HCT116 (cell line): ENCODE measurements around the gene MYOG. TPM values are rescaled to one million over a fixed set of nuclear protein-coding genes. Genes with fewer than 3 reads are reported as not detected.
A peak's percentile ranks its signal among the peaks of the same experiment; 100 is the strongest.

Source experiments
- ATAC-seq: fragments of 200-7000 bp; cut with Tn5 transposase; 2 replicates; pipeline ENCODE4 v1.9.1; 2020; ENCODE audit warnings: mild to moderate bottlenecking, moderate library complexity
- BruUV-seq: library from RNA; stranded (reverse); fragments of 400-500 nt; replicated peaks from 2 replicates; lab custom pipeline; 2021; lab: Mats Ljungman, UMichigan
- CTCF ChIA-PET: fragments of 300-600 bp; sonication (Branson Sonifier 250); formaldehyde crosslinking; loops from one replicate; lab custom pipeline; 2021; ENCODE audit warnings: antibody characterized with exemption; lab: Charles Lee
- POLR2A ChIA-PET: fragments of 300-600, 350-600 bp; sonication (Branson Sonifier 250); formaldehyde crosslinking; loops from one replicate; lab custom pipeline; 2021; ENCODE audit warnings: antibody characterized with exemption; lab: Charles Lee
- RAD21 ChIA-PET, 2 experiments: fragments of 300-600 bp; sonication (Branson Sonifier 250); formaldehyde crosslinking; loops; one replicate each; lab custom pipeline; 2023; ENCODE audit warnings: low total read pairs in 2 of 2; ENCODE audit not compliant: uncharacterized antibody in 2 of 2, unreplicated experiment in 2 of 2, low non-redundant PET in 1 of 2; lab: Charles Lee
- DNase-seq: peaks from one replicate; pipeline ENCODE4 v3.0.0-alpha.2; 2010; ENCODE audit warnings: low read depth, low spot score
- H2AFZ ChIP-seq: fragments of 200-600 bp; shearing (Covaris generic), sonication (generic); 2 replicates; pipeline ENCODE4 v1.6.1; 2017; ENCODE audit warnings: low read depth, mixed run types, mixed read lengths, antibody characterized with exemption, low read length; ENCODE audit not compliant: poor library complexity, severe bottlenecking
- H3K27ac ChIP-seq: 2 replicates; pipeline ENCODE4 v1.5.1; 2012; ENCODE audit warnings: low read depth, low read length
- H3K27me3 ChIP-seq: fragments of 200-600 bp; sonication (generic); 2 replicates; pipeline ENCODE4 v1.6.1; 2016; ENCODE audit warnings: mixed run types, low read length, mixed read lengths; ENCODE audit not compliant: insufficient read depth
- H3K36me3 ChIP-seq, 2 experiments: fragments of 200-500 bp in 1 of 2; fragments of 200-600 bp in 1 of 2; sonication (Bioruptor generic) in 1 of 2; sonication (generic) in 1 of 2; 2 replicates each; pipeline versions ENCODE4 v1.5.1 to v1.6.1; 2014 to 2016; ENCODE audit warnings: low read length in 2 of 2, inconsistent platforms in 1 of 2, mixed read lengths in 1 of 2, mixed run types in 1 of 2; ENCODE audit not compliant: insufficient read depth in 2 of 2, control insufficient read depth in 1 of 2
- H3K4me1 ChIP-seq, 2 experiments: fragments of 200-600 bp in 1 of 2; sonication (generic) in 1 of 2; 2 replicates each; pipeline versions ENCODE4 v1.5.1 to v1.6.1; 2012 to 2017; ENCODE audit warnings: low read length in 2 of 2, inconsistent platforms in 1 of 2, mild to moderate bottlenecking in 1 of 2, mixed read lengths in 1 of 2, mixed run types in 1 of 2, moderate library complexity in 1 of 2; ENCODE audit not compliant: insufficient read depth in 2 of 2, control insufficient read depth in 1 of 2
- H3K4me2 ChIP-seq: fragments of 200-600 bp; sonication (generic); 2 replicates; pipeline ENCODE4 v1.6.1; 2017; ENCODE audit warnings: mixed run types, low read length, mixed read lengths
- H3K4me3 ChIP-seq, 2 experiments: fragments of 200-600 bp in 1 of 2; sonication (generic) in 1 of 2; replicated peaks in 1 of 2; 2 replicates each; pipeline ENCODE4 v1.5.1; 2011 to 2016; ENCODE audit warnings: low read length in 2 of 2, control low read depth in 1 of 2, low read depth in 1 of 2, mild to moderate bottlenecking in 1 of 2, mixed read lengths in 1 of 2, mixed run types in 1 of 2
- H3K79me2 ChIP-seq: fragments of 200-600 bp; sonication (generic); 2 replicates; pipeline ENCODE4 v1.6.1; 2017; ENCODE audit warnings: mild to moderate bottlenecking, mixed run types, low read length, moderate library complexity, mixed read lengths; ENCODE audit not compliant: insufficient read depth
- H3K9ac ChIP-seq: fragments of 200-600 bp; sonication (generic); 2 replicates; pipeline ENCODE4 v1.6.1; 2016; ENCODE audit warnings: low read length, mixed read lengths
- H3K9me2 ChIP-seq: fragments of 200-600 bp; sonication (generic), shearing (Covaris generic); 2 replicates; pipeline ENCODE4 v1.6.1; 2017; ENCODE audit warnings: mixed run types, mild to moderate bottlenecking, moderate library complexity; ENCODE audit not compliant: insufficient read depth
- H3K9me3 ChIP-seq, 2 experiments: fragments of 200-500 bp in 1 of 2; fragments of 200-600 bp in 1 of 2; sonication (Bioruptor generic) in 1 of 2; sonication (generic) in 1 of 2; 2 replicates each; pipeline ENCODE4 v1.6.1; 2014 to 2017; ENCODE audit warnings: low read length in 2 of 2, mixed read lengths in 2 of 2, inconsistent platforms in 1 of 2, low read depth in 1 of 2, mild to moderate bottlenecking in 1 of 2, mixed run types in 1 of 2, moderate library complexity in 1 of 2; ENCODE audit not compliant: control insufficient read depth in 1 of 2, insufficient read depth in 1 of 2
- H4K20me1 ChIP-seq: fragments of 200-600 bp; sonication (generic), shearing (Covaris generic); 2 replicates; pipeline ENCODE4 v1.6.1; 2017; ENCODE audit warnings: mixed run types, mild to moderate bottlenecking, moderate library complexity; ENCODE audit not compliant: insufficient read depth
- ELF1 ChIP-seq: IDR thresholded peaks from 2 replicates; pipeline ENCODE4 v1.6.1; 2012; ENCODE audit warnings: low read depth, borderline replicate concordance
- EZH2phosphoT487 ChIP-seq: fragments of 200-600 bp; IDR thresholded peaks from 2 replicates; pipeline ENCODE4 v1.6.1; 2018; ENCODE audit warnings: antibody characterized with exemption, borderline replicate concordance
- FOSL1 ChIP-seq: IDR thresholded peaks from 2 replicates; pipeline ENCODE4 v1.6.1; 2012; ENCODE audit warnings: low read depth
- RAD21 ChIP-seq: IDR thresholded peaks from 2 replicates; pipeline ENCODE4 v1.6.1; 2012; ENCODE audit warnings: low read depth, mild to moderate bottlenecking
- ZNF274 ChIP-seq: fragments of 200-500 bp; sonication (Bioruptor generic); IDR thresholded peaks from 2 replicates; pipeline ENCODE4 v1.6.1; 2014; ENCODE audit warnings: mild to moderate bottlenecking, low read depth, low read length, inconsistent platforms
- intact Hi-C: fragments of 100-400 bp; cut with micrococcal nuclease; formaldehyde crosslinking; loops from 2 replicates; pipeline ENCODE4 v1.10.0; 2022
- total RNA-seq: library from RNA; stranded (reverse); gene quantifications from one replicate; pipeline ENCODE4 v1.2.1, GENCODE V29; 2021; ENCODE audit not compliant: unreplicated experiment
- TF ChIP-seq, protein P1 (sequence below): IDR thresholded peaks from 2 replicates; pipeline ENCODE4 v1.6.1; 2012
- TF ChIP-seq, protein P2 (sequence below): IDR thresholded peaks from 2 replicates; pipeline ENCODE4 v1.6.1; 2011; ENCODE audit warnings: mild to moderate bottlenecking, low read length, moderate library complexity; ENCODE audit not compliant: insufficient replicate concordance; ENCODE audit errors: extremely low read depth

The MYOG gene
- total RNA-seq, 1 experiment from 2014 or later = not detected

DNA sequence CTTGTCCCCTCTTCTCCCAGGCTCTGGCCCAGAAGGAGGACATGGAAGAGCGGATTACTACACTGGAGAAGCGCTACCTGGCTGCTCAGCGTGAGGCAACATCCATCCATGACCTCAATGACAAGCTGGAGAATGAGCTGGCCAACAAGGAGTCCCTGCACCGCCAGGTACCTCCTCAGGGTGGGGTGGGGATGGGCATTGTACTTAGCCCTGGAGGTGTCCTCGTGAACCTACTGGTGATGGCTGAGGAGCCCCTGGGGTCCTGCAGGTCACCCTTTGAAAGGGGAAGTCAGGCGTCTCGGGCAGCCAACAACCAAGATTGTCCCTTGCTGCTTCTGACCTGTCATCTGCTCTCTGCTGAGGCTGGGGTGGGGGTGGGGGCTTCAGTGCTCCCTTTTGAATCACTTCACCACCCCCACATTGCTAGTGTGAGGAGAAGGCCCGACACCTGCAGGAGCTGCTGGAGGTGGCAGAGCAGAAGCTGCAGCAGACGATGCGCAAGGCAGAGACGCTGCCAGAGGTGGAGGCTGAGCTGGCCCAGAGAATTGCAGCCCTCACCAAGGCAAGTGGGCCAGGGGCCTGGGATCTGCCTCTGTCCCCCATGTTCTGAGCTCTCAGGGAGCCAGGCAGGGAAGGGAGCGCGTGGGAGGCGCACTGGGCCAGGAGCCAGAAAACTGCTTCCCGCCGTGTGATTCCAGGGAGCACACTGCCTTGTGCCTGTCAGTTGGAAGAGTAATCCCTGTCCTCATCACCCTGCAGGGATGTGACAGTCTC, 39.8 kb downstream of the MYOG start:
- no peaks in the 10 kb centered on the region for H3K9me2 ChIP-seq
- no peaks in the 10 kb centered on the region for H3K79me2 ChIP-seq
- ATAC-seq (no peak), DNase-seq (no peak)
- no peaks in the 10 kb centered on the region for H3K27me3 ChIP-seq
- ChIA-PET CTCF (interaction anchor here (0.7 to 2.4 kb wide), 3 partner anchors 39 to 227 kb away, joined by 3 to 15 read pairs (median 4); no protein-coding TSS in a partner anchor), RAD21 (interaction anchor here in 1 of 2 experiments (1.1 kb wide), 1 partner anchor 221 kb away, joined by 3 read pairs; no protein-coding TSS in a partner anchor), POLR2A (no interaction called here)
- peaks cover 8 to 30% of the 10 kb centered on the region in 2 experiments for H3K4me1 ChIP-seq
- H3K9me3 ChIP-seq = no peaks in the 10 kb centered on the region
- no peaks in the 10 kb centered on the region for H4K20me1 ChIP-seq
- H3K36me3 ChIP-seq = 0 out of 4 replicates have a peak, but pooled peaks cover 0 to 3% of the 10 kb centered on the region in 2 experiments
- no peak for TF ChIP-seq ELF1
- TF ChIP-seq ZNF274 = no peak
- no peak for TF ChIP-seq FOSL1
- TF ChIP-seq EZH2phosphoT487 = no peak
- TF ChIP-seq, protein P1, sequence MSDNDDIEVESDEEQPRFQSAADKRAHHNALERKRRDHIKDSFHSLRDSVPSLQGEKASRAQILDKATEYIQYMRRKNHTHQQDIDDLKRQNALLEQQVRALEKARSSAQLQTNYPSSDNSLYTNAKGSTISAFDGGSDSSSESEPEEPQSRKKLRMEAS = no peak
- TF ChIP-seq RAD21 = no peak
- TF ChIP-seq, protein P2, sequence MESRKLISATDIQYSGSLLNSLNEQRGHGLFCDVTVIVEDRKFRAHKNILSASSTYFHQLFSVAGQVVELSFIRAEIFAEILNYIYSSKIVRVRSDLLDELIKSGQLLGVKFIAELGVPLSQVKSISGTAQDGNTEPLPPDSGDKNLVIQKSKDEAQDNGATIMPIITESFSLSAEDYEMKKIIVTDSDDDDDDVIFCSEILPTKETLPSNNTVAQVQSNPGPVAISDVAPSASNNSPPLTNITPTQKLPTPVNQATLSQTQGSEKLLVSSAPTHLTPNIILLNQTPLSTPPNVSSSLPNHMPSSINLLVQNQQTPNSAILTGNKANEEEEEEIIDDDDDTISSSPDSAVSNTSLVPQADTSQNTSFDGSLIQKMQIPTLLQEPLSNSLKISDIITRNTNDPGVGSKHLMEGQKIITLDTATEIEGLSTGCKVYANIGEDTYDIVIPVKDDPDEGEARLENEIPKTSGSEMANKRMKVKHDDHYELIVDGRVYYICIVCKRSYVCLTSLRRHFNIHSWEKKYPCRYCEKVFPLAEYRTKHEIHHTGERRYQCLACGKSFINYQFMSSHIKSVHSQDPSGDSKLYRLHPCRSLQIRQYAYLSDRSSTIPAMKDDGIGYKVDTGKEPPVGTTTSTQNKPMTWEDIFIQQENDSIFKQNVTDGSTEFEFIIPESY = no peak
- H3K4me3 ChIP-seq = no peak overlapping the region
- H3K4me2 ChIP-seq = peak overlapping the region; percentile 2; the same call in 1 of the 2 replicates
- no peak overlapping the region for H3K27ac ChIP-seq
- BruUV-seq = no TSS peak
- intact Hi-C loops = no loop called here
- no peak overlapping the region for H2AFZ ChIP-seq
- H3K9ac ChIP-seq = no peak overlapping the region
